ENCODE measurements around the gene HS3ST3A1. TPM values are rescaled to one million over a fixed set of nuclear protein-coding genes. Genes with fewer than 3 reads are reported as not detected.

The HS3ST3A1 gene
- total and polyA plus RNA-seq, 2 donors from 2014 or later: 1.2 to 2.2 TPM

- Histone ChIP-seq H3K36me3 (ENCODE audit: control insufficient read depth in 2 of 3, insufficient read depth in 3 of 3, low read length in 3 of 3) (no peaks in the 10 kb centered on the region), H3K4me1 (ENCODE audit: control insufficient read depth in 2 of 3, insufficient read depth in 2 of 3, low read depth in 1 of 3, low read length in 3 of 3) (no peaks in the 10 kb centered on the region), H3K27ac (ENCODE audit: low read depth in 2 of 2, low read length in 2 of 2) (no peak overlapping the region), H3K9me3 (ENCODE audit: control insufficient read depth in 2 of 3, insufficient read depth in 1 of 3, low read length in 3 of 3) (no peaks in the 10 kb centered on the region), H3K27me3 (ENCODE audit: control insufficient read depth, insufficient read depth, low read length) (no peaks in the 10 kb centered on the region), H3K4me3 (ENCODE audit: low read length in 3 of 3) (no peak overlapping the region), H3K9ac (ENCODE audit: low read length in 3 of 3) (no peak overlapping the region)
- intact Hi-C loops (cut with DNase I): no loop called here
- no peak for DNase-seq
- FAIRE-seq: no peak
- TF ChIP-seq, protein P1, sequence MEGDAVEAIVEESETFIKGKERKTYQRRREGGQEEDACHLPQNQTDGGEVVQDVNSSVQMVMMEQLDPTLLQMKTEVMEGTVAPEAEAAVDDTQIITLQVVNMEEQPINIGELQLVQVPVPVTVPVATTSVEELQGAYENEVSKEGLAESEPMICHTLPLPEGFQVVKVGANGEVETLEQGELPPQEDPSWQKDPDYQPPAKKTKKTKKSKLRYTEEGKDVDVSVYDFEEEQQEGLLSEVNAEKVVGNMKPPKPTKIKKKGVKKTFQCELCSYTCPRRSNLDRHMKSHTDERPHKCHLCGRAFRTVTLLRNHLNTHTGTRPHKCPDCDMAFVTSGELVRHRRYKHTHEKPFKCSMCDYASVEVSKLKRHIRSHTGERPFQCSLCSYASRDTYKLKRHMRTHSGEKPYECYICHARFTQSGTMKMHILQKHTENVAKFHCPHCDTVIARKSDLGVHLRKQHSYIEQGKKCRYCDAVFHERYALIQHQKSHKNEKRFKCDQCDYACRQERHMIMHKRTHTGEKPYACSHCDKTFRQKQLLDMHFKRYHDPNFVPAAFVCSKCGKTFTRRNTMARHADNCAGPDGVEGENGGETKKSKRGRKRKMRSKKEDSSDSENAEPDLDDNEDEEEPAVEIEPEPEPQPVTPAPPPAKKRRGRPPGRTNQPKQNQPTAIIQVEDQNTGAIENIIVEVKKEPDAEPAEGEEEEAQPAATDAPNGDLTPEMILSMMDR (IDR thresholded peaks at IDR 0.05; ENCODE audit: borderline replicate concordance, extremely low read depth, insufficient read depth): no peak
Measured at GRCh38 chr17:13492737-13493122, 109.0 kb downstream of the HS3ST3A1 start.

DNA sequence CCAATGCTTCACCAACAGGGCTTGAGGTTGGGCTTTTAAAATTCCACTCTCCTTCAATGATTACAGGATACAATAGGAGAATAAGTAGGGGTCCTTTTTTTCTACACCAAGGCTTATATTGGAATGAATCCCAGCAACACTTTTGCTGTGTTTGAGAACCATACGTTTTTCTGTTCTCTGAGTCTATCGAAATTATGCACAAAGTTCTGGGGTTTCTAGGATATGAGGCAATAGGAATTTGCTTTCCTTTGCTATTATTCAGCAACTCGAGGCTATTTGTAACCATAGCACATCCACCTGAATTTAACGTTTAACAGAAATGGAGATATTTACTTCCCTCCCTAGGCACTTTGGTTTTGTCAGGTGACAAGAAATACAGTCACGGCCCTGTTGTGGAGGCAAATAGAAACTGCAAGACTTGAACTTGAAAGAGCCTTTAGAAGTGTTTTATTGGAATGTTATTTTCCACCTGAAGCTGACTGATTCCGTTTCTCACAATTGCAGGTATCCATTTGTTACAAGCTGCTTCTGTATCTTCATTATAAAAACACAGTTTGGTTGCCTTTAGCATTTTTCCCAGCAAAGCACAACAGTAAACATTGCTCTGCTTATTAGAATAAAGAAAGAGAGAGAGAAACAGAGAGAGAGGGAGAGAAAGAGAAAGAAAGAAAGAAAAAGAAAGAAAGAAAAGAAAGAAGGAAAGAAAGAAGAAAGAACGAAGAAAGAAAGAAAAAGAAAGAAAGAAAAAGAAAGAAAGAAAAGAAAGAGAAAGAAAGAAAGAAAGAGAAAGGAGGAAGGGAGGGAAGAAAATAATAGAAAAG is 109.6 kb downstream of the HS3ST3A1 start:
- H3K9ac ChIP-seq (ENCODE audit: low read length in 3 of 3): no peak overlapping the region
- no peak overlapping the region for H3K4me3 ChIP-seq (ENCODE audit: low read length in 3 of 3)
- no peaks in the 10 kb centered on the region for H3K27me3 ChIP-seq (ENCODE audit: control insufficient read depth, insufficient read depth, low read length)
- intact Hi-C loops (cut with DNase I): no loop called here
- no peaks in the 10 kb centered on the region for H3K36me3 ChIP-seq (ENCODE audit: control insufficient read depth in 2 of 3, insufficient read depth in 3 of 3, low read length in 3 of 3)
- H3K9me3 ChIP-seq (ENCODE audit: control insufficient read depth in 2 of 3, insufficient read depth in 1 of 3, low read length in 3 of 3): no peaks in the 10 kb centered on the region
- DNase-seq: peak in 1 of 5 donors; percentile 27
- H3K27ac ChIP-seq (ENCODE audit: low read depth in 2 of 2, low read length in 2 of 2): no peak overlapping the region
- TF ChIP-seq, protein P1 (IDR thresholded peaks at IDR 0.05; ENCODE audit: borderline replicate concordance, extremely low read depth, insufficient read depth): no peak
- H3K4me1 ChIP-seq (ENCODE audit: control insufficient read depth in 2 of 3, insufficient read depth in 2 of 3, low read depth in 1 of 3, low read length in 3 of 3): no peaks in the 10 kb centered on the region
- FAIRE-seq: no peak

GRCh38 chr17:13491491-13491890 is 110.2 kb downstream of the HS3ST3A1 start:
- intact Hi-C loops (cut with DNase I): no loop called here
- H3K36me3 ChIP-seq (ENCODE audit: control insufficient read depth in 2 of 3, insufficient read depth in 3 of 3, low read length in 3 of 3): no peaks in the 10 kb centered on the region
- FAIRE-seq: no peak
- H3K4me3 ChIP-seq (ENCODE audit: low read length in 3 of 3): no peak overlapping the region
- TF ChIP-seq, protein P1 (IDR thresholded peaks at IDR 0.05; ENCODE audit: borderline replicate concordance, extremely low read depth, insufficient read depth): no peak
- no peaks in the 10 kb centered on the region for H3K9me3 ChIP-seq (ENCODE audit: control insufficient read depth in 2 of 3, insufficient read depth in 1 of 3, low read length in 3 of 3)
- no peak overlapping the region for H3K9ac ChIP-seq (ENCODE audit: low read length in 3 of 3)
- no peak overlapping the region for H3K27ac ChIP-seq (ENCODE audit: low read depth in 2 of 2, low read length in 2 of 2)
- no peaks in the 10 kb centered on the region for H3K4me1 ChIP-seq (ENCODE audit: control insufficient read depth in 2 of 3, insufficient read depth in 2 of 3, low read depth in 1 of 3, low read length in 3 of 3)
- H3K27me3 ChIP-seq (ENCODE audit: control insufficient read depth, insufficient read depth, low read length): no peaks in the 10 kb centered on the region
- no peak for DNase-seq
